Limb (tissue), 2 donors: ENCODE results near the gene CD93.

ENCODE experiments used
- DNase-seq, 2 donors: peaks; one replicate each; pipeline ENCODE4 v3.0.0-alpha.2; 2016; ENCODE audit errors: extremely low spot score in 2 of 2

The CD93 gene

GRCh38 chr20:23036371-23036770 is 49.8 kb downstream of the CD93 start:
- DNase-seq, result no peak

DNA sequence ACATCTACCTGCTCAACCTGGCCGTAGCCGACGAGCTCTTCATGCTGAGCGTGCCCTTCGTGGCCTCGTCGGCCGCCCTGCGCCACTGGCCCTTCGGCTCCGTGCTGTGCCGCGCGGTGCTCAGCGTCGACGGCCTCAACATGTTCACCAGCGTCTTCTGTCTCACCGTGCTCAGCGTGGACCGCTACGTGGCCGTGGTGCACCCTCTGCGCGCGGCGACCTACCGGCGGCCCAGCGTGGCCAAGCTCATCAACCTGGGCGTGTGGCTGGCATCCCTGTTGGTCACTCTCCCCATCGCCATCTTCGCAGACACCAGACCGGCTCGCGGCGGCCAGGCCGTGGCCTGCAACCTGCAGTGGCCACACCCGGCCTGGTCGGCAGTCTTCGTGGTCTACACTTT is 50.4 kb downstream of the CD93 start:
- no peak for DNase-seq

- DNase-seq, result peak in 1 of 2 donors; percentile 44
These were observed 51.1 kb downstream of the CD93 start, which contains the start of gene SSTR4 for GRCh38 chr20:23034721-23035671. Gene SSTR4, plus strand, starts transcription at chr20:23035312. Its CDS starts 172 bp downstream, at chr20:23035484.

- DNase-seq, result no peak
These were observed 52.2 kb downstream of the CD93 start for GRCh38 chr20:23033918-23034317.

DNA sequence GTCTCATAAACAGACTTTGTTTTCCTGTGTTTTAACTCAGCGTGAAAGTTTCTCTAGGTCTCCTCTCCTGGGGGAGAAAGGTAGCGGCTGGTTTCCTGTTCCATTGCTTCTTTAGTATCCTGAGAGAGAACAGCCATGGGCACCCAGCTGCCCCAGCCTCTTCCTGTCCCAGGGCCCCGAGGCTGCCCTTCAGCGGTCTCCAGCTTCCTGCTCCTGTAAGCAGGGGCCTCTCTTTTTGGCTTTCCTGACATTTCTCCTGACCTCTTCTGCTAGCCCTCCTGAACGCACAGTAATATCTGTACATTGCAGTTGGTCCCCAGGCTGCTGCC is 53.4 kb downstream of the CD93 start:
- no peak for DNase-seq

DNA sequence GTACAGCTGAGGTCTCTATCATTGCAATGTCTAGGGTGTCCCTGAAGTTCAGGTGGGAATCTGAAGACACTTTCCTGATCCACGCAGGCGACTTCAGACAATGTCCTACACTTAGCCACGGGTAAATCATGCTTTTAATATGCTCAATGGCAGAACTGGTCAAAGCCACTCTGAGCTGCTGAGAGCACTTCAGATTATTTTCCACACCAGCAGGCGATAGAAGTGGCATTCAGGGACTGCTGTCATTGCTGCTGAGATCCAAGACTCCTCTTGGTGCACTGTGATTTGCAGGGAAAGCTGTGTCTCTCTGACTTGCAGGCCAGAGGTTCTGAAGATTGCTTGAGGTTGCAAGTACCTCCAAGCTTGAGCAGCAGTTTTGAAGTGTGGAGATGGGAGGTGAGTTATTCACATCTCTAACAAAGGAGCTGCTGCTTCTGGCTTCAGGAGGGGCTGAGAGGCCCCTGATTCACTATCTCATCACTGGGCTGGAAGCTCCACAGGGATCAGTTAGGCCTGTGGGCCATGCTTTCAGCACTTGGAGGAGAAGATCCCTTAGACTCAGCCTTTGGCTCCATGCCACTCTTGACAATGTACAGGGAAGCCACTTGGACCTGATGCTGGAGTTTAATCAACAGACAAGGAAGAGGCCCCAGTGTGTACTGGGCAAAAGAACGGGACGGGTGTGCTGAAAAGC is 53.9 kb downstream of the CD93 start:
- DNase-seq, result no peak

- no peak for DNase-seq
These were observed 54.8 kb downstream of the CD93 start for GRCh38 chr20:23031346-23031745.
